Thoracic aorta (tissue), 2 donors: ENCODE data around the gene MARCHF6. TPM values are rescaled to one million over a fixed set of nuclear protein-coding genes. Genes with fewer than 3 reads are reported as not detected.
"Not testable (repeated sequence)": the region's sequence is repeated elsewhere in the genome, so short reads cannot be mapped to it uniquely, and the experiment has no call there.

ENCODE experiments used
- ATAC-seq: fragments of 150-250 bp; one replicate; pipeline ENCODE4 v1.8.0; 2017; ENCODE audit warnings: low read depth; ENCODE audit not compliant: insufficient number of reproducible peaks, low FRiP score
- DNase-seq: peaks from one replicate; pipeline ENCODE4 v3.0.0-alpha.2; 2020; ENCODE audit warnings: low spot score
- H3K27ac ChIP-seq, 2 donors: fragments of 200-600 bp; sonication (generic); 1 replicate in 1 of 2; 2 replicates in 1 of 2; pipeline ENCODE4 v1.5.1; 2016; ENCODE audit warnings: mild to moderate bottlenecking in 2 of 2, moderate library complexity in 2 of 2
- H3K27me3 ChIP-seq: fragments of 200-600 bp; sonication (generic); replicated peaks from 2 replicates; pipeline ENCODE4 v1.6.0; 2016; ENCODE audit warnings: mild to moderate bottlenecking; ENCODE audit not compliant: insufficient read depth
- H3K36me3 ChIP-seq: fragments of 200-600 bp; sonication (generic); one replicate; pipeline ENCODE4 v1.5.1; 2016
- H3K4me1 ChIP-seq, 2 donors: fragments of 200-600 bp; sonication (generic); 1 replicate in 1 of 2; 2 replicates in 1 of 2; pipeline versions ENCODE4 v1.5.1 to v1.6.0; 2016; ENCODE audit warnings: low read depth in 2 of 2, mild to moderate bottlenecking in 1 of 2; ENCODE audit not compliant: control insufficient read depth in 1 of 2
- H3K4me3 ChIP-seq: fragments of 200-600 bp; sonication (generic); 2 replicates; pipeline ENCODE4 v1.5.1; 2016; ENCODE audit warnings: mild to moderate bottlenecking
- H3K9me3 ChIP-seq: fragments of 200-600 bp; sonication (generic); 2 replicates; pipeline ENCODE4 v1.5.1; 2016
- CTCF ChIP-seq: fragments of 200-600 bp; sonication (generic); IDR thresholded peaks from one replicate; pipeline ENCODE4 v1.5.1; 2019; ENCODE audit warnings: antibody characterized with exemption
- total RNA-seq, 2 donors: library from RNA; depleted of rRNA; stranded (reverse); fragments of >200 nt; gene quantifications; one replicate each; pipeline versions ENCODE4 v1.1.0 to v1.2.3, GENCODE V29; 2016

MARCHF6 gene
- total RNA-seq, 2 donors from 2014 or later, result 86.9 to 95.2 TPM

GRCh38 chr5:10307206-10308148 is 46.0 kb upstream of the MARCHF6 start, which contains the start of gene CMBL:
Gene CMBL (minus strand): TSS chr5:10307902. CDS start chr5:10290762, 17,140 bp downstream.
- no peaks in the 10 kb centered on the region for H3K9me3 ChIP-seq
- peak within 1 kb of the TSS; percentile 79 to 89 for H3K27ac ChIP-seq
- no peak for DNase-seq
- peak within 1 kb of the TSS; percentile 97 for H3K4me3 ChIP-seq
- H3K4me1 ChIP-seq, result peaks cover 0 to 17% of the 10 kb centered on the region in 2 donors
- no peak for TF ChIP-seq CTCF
- H3K27me3 ChIP-seq, result no peaks in the 10 kb centered on the region
- H3K36me3 ChIP-seq, result no peaks in the 10 kb centered on the region
- peak; percentile 39 for ATAC-seq

- TF ChIP-seq CTCF, result no peak
- Histone ChIP-seq H3K4me1 (peaks cover 0 to 13% of the 10 kb centered on the region in 2 donors), H3K4me3 (no peak overlapping the region), H3K9me3 (no peaks in the 10 kb centered on the region), H3K27me3 (no peaks in the 10 kb centered on the region), H3K36me3 (no peaks in the 10 kb centered on the region), H3K27ac (no peak overlapping the region)
- no peak for ATAC-seq
- no peak for DNase-seq
Observed at GRCh38 chr5:10308844-10309243, 44.7 kb upstream of the MARCHF6 start.

GRCh38 chr5:10310066-10310779 is 43.3 kb upstream of the MARCHF6 start:
- DNase-seq, result no peak

GRCh38 chr5:10310835-10311570 is 42.5 kb upstream of the MARCHF6 start:
- not testable (repeated sequence) for ATAC-seq, H3K4me3 ChIP-seq, H3K27ac ChIP-seq, DNase-seq, H3K27me3 ChIP-seq, H3K36me3 ChIP-seq, H3K9me3 ChIP-seq
- H3K4me1 ChIP-seq, result peaks cover 0 to 12% of the 10 kb centered on the region in 2 donors

More at GRCh38 chr5:10310066-10310779, 43.3 kb upstream of the MARCHF6 start:
- Histone ChIP-seq H3K27me3 (no peaks in the 10 kb centered on the region), H3K4me3 (no peak overlapping the region), H3K27ac (no peak overlapping the region), H3K36me3 (no peaks in the 10 kb centered on the region), H3K4me1 (peaks cover 0 to 13% of the 10 kb centered on the region in 2 donors), H3K9me3 (no peaks in the 10 kb centered on the region)
- no peak for TF ChIP-seq CTCF
- ATAC-seq, result no peak

GRCh38 chr5:10311595-10312425 is 41.7 kb upstream of the MARCHF6 start:
- no peaks in the 10 kb centered on the region for H3K36me3 ChIP-seq
- peaks cover 0 to 4% of the 10 kb centered on the region in 2 donors for H3K4me1 ChIP-seq
- H3K27ac ChIP-seq, result no peak overlapping the region
- no peak for ATAC-seq
- H3K4me3 ChIP-seq, result no peak overlapping the region
- no peaks in the 10 kb centered on the region for H3K27me3 ChIP-seq
- no peaks in the 10 kb centered on the region for H3K9me3 ChIP-seq
- DNase-seq, result no peak
- TF ChIP-seq CTCF, result no peak
